NCI-H2081 treated with DMSO at 0.1 percent for 48 hours (cell line): ENCODE results near the gene PCCA.
"Not testable (repeated sequence)": the region's sequence is repeated elsewhere in the genome, so short reads cannot be mapped to it uniquely, and the experiment has no call there.

Source experiments
- DNase-seq: peaks from one replicate; lab custom pipeline; 2025; lab: John Stamatoyannopoulos, UW

The PCCA gene

GRCh38 chr13:100362781-100363180, 273.9 kb downstream of the PCCA start:
- DNase-seq = no peak

GRCh38 chr13:100363285-100363711, 274.4 kb downstream of the PCCA start:
- no peak for DNase-seq

- no peak for DNase-seq
Observed at GRCh38 chr13:100363874-100364273, 275.0 kb downstream of the PCCA start.

- no peak for DNase-seq
Observed at GRCh38 chr13:100364591-100364990, 275.7 kb downstream of the PCCA start.

GRCh38 chr13:100365680-100366079, 276.8 kb downstream of the PCCA start:
- no peak for DNase-seq

GRCh38 chr13:100378533-100378932, 289.6 kb downstream of the PCCA start:
- DNase-seq = no peak

- DNase-seq = no peak
Observed at GRCh38 chr13:100381595-100382224, 292.8 kb downstream of the PCCA start.

GRCh38 chr13:100382785-100383184, 293.9 kb downstream of the PCCA start:
- no peak for DNase-seq

- no peak for DNase-seq
Observed at GRCh38 chr13:100387416-100387815, 298.5 kb downstream of the PCCA start.

GRCh38 chr13:100388150-100388549, 299.3 kb downstream of the PCCA start:
- not testable (repeated sequence) for DNase-seq

- DNase-seq = no peak
Observed at GRCh38 chr13:100388923-100389322, 300.0 kb downstream of the PCCA start.

- DNase-seq = no peak
Observed at GRCh38 chr13:100389617-100390016, 300.7 kb downstream of the PCCA start.

- DNase-seq = no peak
Observed at GRCh38 chr13:100392709-100393630, 304.1 kb downstream of the PCCA start.

- DNase-seq = no peak
Observed at GRCh38 chr13:100394005-100394695, 305.3 kb downstream of the PCCA start.

- DNase-seq = no peak
Observed at GRCh38 chr13:100395698-100396373, 306.9 kb downstream of the PCCA start.

GRCh38 chr13:100396776-100397175, 307.9 kb downstream of the PCCA start:
- DNase-seq = no peak

GRCh38 chr13:100397627-100398026, 308.7 kb downstream of the PCCA start:
- no peak for DNase-seq

- DNase-seq = no peak
Observed at GRCh38 chr13:100398360-100398759, 309.5 kb downstream of the PCCA start.

- peak; percentile 55 for DNase-seq
Observed at GRCh38 chr13:100399455-100399854, 310.6 kb downstream of the PCCA start.

GRCh38 chr13:100403675-100404074, 314.8 kb downstream of the PCCA start:
- no peak for DNase-seq

GRCh38 chr13:100409132-100409531, 320.2 kb downstream of the PCCA start:
- DNase-seq = no peak

GRCh38 chr13:100423375-100423774, 334.5 kb downstream of the PCCA start:
- no peak for DNase-seq
